22Rv1 (cell line): ENCODE results near the gene MYH6.
"Not testable (repeated sequence)": the region's sequence is repeated elsewhere in the genome, so short reads cannot be mapped to it uniquely, and the experiment has no call there.

ENCODE experiments used
- H3K27ac ChIP-seq: fragments of 450-650 bp; 2 replicates; pipeline ENCODE4 v1.5.1; 2017
- ZFX ChIP-seq: fragments of 450-650 bp; IDR thresholded peaks from 2 replicates; pipeline ENCODE4 v1.6.1; 2017; ENCODE audit warnings: antibody characterized with exemption, borderline replicate concordance
- TF ChIP-seq, protein P1 (sequence below): fragments of 450-650 bp; IDR thresholded peaks from 2 replicates; pipeline ENCODE4 v1.5.1; 2017; ENCODE audit warnings: mild to moderate bottlenecking

Gene MYH6

DNA sequence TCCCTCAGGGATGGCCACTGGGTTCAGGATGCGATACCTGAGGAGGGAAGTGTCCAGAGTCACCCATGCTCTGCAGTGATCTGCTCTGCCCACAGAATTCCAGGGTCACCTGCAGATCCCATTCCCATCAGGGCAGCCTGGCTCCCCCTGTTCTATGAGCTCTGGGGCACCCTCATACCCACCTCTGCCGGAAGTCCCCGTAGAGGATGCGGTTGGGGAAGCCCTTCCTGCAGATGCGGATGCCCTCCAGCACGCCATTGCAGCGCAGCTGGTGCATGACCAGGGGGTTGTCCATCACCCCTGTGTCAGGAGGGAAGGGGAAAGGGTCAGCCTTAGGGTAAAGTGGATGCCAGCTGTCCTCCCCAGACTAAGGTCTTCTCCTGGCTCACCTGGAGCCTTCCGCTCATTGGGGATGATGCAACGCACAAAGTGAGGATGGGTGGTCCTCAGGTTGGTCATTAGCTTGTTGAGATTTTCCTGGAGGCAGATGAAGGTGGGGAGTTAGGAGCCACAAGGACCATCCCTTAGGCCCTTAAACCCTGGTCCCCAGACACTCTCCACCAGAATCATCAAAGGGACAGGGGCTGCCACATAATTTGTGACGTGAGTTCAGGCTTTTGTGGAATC lies 11.2 kb downstream of the MYH6 start:
- no peak overlapping the region for H3K27ac ChIP-seq
- TF ChIP-seq, protein P1, sequence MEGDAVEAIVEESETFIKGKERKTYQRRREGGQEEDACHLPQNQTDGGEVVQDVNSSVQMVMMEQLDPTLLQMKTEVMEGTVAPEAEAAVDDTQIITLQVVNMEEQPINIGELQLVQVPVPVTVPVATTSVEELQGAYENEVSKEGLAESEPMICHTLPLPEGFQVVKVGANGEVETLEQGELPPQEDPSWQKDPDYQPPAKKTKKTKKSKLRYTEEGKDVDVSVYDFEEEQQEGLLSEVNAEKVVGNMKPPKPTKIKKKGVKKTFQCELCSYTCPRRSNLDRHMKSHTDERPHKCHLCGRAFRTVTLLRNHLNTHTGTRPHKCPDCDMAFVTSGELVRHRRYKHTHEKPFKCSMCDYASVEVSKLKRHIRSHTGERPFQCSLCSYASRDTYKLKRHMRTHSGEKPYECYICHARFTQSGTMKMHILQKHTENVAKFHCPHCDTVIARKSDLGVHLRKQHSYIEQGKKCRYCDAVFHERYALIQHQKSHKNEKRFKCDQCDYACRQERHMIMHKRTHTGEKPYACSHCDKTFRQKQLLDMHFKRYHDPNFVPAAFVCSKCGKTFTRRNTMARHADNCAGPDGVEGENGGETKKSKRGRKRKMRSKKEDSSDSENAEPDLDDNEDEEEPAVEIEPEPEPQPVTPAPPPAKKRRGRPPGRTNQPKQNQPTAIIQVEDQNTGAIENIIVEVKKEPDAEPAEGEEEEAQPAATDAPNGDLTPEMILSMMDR, result no peak
- TF ChIP-seq ZFX, result no peak

DNA sequence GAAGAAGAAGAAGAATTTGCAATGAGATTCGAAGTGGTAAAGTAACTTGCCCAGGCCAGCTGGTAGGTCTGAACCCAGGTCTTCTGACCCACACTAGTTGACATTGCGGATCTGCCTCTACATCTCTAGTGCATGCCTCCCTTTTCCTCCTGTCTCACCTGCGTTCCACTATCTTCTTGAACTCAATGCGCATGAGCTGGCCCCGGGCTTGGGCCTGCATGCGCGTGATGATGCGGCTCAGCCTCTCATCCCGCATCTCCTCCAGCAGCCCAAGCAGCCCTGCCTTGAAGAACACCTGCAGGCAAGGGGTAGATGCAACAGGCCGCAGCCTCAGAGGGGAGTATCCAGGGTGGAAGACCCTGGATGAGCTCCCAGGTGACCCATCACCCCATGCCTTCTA lies 11.9 kb downstream of the MYH6 start:
- no peak for TF ChIP-seq ZFX
- TF ChIP-seq, protein P1, result no peak

DNA sequence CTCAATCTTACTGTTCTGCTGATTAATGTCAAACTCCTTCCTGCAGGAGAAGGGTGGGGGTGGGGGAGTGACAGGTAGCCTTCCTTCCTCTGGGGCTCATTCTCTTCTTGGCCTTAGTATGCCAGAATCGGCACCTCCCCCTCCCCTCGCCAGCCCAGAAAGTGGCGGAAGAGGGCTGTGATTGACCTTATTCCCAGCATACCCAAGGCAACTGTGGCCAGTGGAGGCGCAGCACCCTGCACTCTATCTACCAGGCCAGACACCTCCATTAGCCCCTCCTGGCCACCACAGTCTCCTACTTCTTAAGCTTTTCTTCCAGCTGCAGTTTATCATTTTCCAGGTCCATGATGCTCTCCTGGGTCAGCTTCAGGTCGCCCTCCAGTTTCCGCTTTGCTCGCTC lies 15.5 kb downstream of the MYH6 start:
- H3K27ac ChIP-seq, result no peak overlapping the region
- TF ChIP-seq, protein P1, result no peak
- TF ChIP-seq ZFX, result no peak

More for the DNA sequence above, 11.9 kb downstream of the MYH6 start:
- no peak overlapping the region for H3K27ac ChIP-seq

DNA sequence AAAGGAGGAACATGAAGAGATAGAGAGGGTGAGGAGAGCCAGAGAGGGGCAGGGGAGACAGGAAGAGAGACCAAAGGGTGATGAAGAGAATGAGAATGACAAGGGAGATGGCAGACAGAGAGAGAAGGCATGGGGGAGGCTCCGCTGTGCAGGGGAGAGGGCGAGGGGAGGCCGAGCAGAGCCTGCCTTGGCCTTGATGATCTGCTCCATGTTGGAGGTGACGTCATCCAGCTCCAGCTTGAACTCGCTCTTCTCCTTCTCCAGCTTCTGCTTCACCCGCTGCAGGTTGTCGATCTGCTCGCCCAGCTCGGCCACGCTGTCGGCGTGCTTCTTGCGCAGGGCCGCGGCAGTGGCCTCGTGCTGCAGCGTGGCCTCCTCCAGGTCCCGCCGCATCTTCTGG lies 18.2 kb downstream of the MYH6 start:
- H3K27ac ChIP-seq, result not testable (repeated sequence)

DNA sequence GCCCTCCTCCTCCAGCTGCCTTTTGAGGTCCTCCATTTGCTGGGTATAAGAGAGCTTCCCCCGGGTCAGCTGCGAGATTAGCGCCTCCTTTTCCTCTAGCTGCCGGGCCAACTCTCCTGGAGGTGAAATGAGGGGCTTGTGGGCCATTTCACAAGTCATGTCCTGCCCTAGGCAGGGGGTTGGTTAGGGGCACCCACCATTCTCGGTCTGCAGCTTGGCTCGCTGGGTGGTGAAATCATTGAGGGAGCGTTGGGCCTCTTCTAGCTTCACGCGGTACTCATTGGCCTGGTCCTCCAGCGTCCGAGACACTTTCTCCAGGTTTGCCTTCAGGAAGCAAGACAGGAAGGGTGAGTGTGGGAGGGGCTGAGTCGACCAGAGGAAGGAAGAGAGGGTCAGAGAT lies 18.7 kb downstream of the MYH6 start:
- no peak for TF ChIP-seq ZFX
- TF ChIP-seq, protein P1, result no peak

DNA sequence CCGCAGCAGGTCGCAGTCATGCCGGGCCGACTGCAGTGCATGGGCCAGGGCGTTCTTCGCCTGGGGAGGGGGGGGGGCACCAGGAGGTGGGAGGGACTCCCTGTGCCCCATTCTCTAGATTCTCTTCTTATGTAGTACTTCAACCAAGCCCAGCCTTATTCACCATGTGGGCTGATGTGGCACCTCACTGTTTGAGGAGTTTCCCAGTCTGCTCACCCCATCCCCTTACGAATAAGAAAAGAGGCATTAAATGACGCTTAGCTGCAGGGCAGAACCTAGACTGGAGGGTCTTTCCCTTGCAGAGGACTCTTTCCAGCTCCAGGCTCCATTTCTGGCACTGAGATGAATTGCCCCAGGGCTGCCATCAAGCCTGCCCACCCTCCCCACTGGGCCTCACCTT lies 19.1 kb downstream of the MYH6 start:
- TF ChIP-seq, protein P1, result no peak
- TF ChIP-seq ZFX, result no peak
- no peak overlapping the region for H3K27ac ChIP-seq

More for the DNA sequence above, 18.7 kb downstream of the MYH6 start:
- H3K27ac ChIP-seq, result no peak overlapping the region

DNA sequence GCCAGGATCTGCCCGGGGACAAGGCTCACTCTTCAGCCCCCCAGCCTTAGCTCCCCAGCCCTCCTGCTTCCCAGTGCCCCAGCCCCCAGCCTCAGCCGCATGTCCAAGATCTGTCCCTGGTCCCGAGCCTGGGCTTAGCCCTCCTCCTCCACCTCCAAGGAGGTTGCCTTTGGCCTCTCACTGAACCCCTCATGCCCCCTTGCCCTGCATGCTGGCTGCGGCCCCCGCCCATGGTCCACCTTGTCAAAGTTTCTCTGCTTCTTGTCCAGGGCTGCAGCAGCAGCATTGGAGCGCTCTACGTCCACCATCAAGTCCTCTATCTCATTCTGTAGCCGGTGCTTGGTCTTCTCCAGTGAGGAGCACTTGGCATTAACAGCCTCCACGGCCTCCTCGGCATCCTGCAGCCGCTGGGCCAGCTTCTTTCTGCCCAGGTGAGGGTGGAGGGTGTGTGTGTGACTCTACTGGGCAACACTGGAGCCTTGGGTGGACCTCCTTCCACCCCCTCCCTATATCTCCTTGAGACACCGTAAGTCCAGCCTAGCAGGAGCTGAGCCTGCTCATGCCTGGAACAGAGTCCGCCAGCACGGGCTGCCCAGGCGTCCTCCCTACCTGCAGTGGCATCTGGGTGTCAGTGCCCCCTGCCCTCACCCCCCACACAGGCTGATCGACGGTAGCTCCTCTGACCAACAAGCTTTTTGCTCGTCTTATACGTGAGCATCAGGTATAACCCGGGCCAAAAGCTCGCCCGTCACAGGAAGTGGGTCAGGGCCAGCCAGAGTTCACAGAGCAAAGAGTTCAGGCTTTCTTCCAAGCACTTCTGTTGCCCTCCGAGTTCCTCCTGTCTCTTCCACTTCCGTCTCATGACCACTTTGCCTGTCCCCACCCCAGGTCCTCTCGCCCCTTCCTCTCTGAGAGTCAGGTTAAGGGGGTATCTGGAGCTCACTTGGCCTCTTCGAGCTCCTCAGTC lies 19.9 kb downstream of the MYH6 start:
- no peak for TF ChIP-seq ZFX
- TF ChIP-seq, protein P1, result no peak
- no peak overlapping the region for H3K27ac ChIP-seq
